ENCODE measurements around the gene LRRC27.

Gene LRRC27

DNA sequence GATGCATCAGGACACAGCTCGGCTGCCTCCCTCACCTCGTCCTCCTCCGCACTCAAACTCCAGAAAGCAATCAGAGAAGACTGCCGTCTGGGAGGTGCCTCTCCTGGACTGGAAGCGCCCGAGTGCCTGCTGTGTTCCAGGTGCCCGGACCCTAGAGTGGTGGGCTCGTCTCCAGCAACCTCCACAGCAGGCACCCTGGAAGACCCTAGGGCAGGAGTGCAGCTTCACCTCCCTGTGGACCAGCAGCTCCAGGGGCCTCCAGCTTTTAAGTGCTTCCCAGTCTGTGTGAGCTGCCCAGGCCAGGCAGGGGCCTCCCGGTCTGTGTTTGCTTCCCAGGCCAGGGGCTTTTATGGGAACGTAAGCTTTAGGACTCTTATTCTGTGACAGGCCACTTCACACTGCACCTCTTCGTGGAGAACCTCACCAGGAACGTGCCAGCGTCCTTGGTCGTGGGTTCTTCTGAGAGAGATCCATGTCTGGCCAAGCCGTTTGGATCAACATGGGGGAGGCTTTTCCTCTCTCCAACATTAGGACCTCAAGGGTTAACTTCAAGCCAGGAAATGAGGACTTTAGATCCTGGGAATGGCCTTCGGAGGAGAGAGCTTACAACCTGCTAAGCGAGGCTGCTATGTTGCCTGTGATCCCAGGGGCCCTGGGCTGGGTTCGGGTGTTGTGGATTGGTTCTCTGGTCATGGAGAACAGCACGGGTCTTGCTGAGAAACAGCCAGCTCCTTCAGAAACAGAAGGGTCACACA lies 59.1 kb downstream of the LRRC27 start:
- DNase-seq (ENCODE audit: low spot score): no peak

DNA sequence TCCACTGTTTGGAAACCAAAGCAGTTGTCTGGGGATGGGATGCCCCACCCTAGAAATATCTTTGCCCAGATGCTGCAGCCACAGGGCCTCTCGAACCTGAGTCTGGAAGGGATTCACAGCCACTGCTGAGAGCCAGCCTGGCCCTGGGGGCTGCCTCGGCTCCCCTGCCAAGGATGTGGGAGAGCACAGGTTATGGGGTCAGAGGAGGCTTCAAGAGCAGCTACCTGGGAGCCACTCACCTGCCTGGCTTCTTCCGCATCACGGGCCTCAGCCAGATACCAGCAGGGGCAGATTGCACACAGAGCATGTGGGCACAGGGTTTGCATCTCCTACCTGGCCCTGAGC lies 59.7 kb downstream of the LRRC27 start:
- DNase-seq (ENCODE audit: low spot score): no peak

- DNase-seq (ENCODE audit: low spot score): no peak
These were observed 60.3 kb downstream of the LRRC27 start for GRCh38 chr10:132392184-132392800.

GRCh38 chr10:132392811-132393694 lies 61.1 kb downstream of the LRRC27 start:
- no peak for DNase-seq (ENCODE audit: low spot score)

DNA sequence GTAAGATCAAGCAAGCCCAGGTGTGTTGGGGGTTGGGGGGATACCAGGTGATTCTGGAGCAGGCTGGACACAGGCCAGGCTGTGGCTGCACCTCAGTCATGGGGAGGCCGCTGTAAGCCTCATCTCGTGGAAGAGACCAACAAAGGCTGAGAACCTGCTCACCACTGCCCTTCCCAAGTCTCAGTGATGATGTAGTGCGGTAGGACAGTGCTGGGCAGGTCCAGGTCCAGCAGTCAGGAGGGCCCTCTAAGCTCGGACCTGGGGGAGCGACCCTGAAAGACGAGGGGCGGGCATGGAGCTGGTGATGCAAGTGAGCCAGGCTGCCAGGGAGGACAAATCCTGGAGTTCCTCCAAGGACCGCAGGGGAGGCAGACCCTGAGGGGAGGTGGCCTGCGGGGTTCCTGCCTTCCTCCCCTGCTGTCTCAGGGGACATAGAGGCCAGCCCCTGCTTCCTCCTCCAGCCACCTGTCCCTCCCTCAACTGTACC lies 61.7 kb downstream of the LRRC27 start:
- no peak for DNase-seq (ENCODE audit: low spot score)

DNA sequence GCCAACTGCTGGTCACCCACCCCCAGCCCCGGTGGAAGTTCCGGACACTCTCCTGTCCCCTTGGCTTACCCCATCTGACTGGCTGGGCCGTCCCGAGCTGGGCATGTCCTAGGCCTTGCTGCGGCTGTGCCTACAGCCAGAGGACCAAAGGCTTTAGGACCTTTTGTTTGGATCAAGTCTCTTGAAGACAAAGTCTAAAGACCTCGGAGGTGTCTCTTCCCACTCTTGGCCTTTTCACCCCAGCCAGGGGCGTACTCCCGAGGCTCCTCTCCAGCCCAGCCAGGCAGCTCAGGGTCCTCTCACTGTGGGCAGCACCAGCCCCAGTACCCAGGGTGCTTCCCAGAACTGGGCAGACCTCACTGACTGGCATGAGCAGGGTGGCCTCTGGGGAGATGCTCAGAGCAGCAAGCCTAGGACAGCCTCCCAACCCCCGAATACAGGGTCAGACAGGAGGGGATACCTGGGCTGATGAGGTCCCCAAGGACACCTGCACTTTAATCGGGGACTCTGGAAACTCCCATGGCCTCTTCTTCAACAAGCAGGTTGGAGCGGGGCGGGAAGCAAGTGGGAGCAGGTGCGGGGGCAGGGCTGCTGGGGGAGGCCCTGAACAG lies 62.3 kb downstream of the LRRC27 start:
- no peak for DNase-seq (ENCODE audit: low spot score)

GRCh38 chr10:132394936-132395703 lies 63.1 kb downstream of the LRRC27 start:
- DNase-seq (ENCODE audit: low spot score): no peak

GRCh38 chr10:132395704-132396493 lies 63.9 kb downstream of the LRRC27 start:
- peak; percentile 85 for DNase-seq (ENCODE audit: low spot score)

DNA sequence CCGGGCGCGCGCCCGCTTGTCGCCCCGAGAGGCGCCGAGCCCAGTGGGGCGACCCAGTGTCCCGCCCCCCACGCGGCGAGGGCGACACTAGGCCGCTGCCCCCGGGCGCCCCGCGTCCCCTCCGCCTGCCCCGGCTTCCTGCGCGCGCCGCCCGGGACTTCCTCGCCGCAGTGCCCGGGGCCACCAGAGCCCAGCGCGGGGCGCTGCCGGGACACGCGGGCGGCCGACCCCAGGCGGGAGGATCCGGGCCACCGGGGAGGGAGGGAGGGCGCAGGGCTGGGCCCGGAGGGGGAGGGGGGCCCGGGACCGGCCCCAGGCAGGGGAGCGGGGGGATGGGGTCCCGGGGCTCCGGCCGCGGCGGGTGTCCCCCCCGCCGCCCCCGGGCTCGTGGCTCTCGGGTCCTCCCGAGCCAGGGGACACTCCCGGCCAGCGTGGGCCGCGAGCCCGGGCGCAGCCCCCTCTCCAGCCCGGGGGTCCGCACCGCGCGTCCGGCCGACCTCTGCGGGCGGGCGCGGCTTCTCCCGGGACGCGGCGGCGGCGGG lies 64.6 kb downstream of the LRRC27 start:
- peak; percentile 90 for DNase-seq (ENCODE audit: low spot score)

- peak; percentile 70 for DNase-seq (ENCODE audit: low spot score)
These were observed 65.1 kb downstream of the LRRC27 start, which contains the start of gene PWWP2B for GRCh38 chr10:132397036-132397541. PWWP2B (plus strand) TSS chr10:132397200; CDS start chr10:132397227, 27 bp downstream.

DNA sequence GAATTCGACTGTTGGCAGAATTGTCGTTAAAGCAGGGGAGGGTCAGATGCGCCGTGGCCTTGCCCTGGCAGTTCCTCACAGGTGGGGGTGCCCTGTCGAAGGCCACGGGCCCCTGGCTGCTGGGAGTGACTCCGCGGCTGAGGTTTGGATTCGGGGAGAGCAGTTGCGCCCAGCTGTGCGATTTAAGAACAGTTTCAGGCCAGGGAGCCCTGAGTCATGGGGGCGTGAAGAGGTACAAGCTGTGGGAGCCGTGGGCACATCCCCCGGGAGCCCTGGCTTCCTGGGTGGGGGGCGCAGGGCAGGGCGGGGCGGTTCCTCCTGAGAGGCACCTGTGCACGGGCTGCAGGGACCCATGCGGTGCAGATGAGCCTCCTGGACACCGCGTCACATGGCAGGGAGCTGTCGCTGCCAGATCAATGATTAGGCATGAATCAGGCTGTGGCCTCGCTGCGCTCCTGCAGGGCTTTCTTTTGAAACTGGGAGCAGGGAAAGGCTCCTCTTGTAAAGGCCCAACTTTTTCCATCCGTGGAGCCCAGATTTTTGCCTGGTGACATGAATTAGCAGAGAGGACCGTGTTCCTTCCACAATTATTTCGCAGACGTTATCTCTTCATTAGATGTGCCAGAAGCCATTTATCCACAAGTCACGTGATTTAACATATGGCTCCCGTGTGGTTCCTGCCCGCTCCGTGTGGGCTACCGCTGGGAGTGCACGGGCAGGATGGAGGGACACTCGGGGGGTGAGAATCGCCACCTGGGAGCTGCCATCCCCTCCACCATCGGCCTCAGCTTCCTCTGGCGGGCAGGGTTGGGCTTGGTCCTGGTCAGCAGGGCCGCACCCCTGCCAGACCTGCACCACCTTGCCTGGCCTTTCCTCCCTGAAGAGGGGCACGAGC lies 65.9 kb downstream of the LRRC27 start:
- no peak for DNase-seq (ENCODE audit: low spot score)

DNA sequence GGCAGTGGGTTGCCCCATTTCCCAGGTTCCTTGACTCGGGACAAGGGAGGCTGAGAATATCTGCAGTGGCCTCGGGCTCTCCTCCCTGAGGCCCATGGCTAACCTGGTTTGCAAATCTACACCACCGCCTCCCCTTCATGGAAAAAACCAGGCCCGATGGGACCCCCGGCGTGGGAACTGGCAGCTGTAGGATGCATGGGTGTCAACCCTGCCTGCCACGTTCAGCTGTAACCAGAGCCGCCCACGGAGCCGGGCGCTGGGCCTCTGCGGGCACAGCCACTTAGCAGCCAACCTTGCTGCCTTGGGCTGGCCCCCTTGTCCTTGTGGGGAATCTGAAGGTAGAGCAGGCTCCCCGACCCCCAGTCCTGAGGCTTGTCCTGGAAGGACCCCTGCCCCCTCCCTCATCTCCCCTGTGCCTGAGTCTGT lies 66.6 kb downstream of the LRRC27 start:
- DNase-seq (ENCODE audit: low spot score): no peak

DNA sequence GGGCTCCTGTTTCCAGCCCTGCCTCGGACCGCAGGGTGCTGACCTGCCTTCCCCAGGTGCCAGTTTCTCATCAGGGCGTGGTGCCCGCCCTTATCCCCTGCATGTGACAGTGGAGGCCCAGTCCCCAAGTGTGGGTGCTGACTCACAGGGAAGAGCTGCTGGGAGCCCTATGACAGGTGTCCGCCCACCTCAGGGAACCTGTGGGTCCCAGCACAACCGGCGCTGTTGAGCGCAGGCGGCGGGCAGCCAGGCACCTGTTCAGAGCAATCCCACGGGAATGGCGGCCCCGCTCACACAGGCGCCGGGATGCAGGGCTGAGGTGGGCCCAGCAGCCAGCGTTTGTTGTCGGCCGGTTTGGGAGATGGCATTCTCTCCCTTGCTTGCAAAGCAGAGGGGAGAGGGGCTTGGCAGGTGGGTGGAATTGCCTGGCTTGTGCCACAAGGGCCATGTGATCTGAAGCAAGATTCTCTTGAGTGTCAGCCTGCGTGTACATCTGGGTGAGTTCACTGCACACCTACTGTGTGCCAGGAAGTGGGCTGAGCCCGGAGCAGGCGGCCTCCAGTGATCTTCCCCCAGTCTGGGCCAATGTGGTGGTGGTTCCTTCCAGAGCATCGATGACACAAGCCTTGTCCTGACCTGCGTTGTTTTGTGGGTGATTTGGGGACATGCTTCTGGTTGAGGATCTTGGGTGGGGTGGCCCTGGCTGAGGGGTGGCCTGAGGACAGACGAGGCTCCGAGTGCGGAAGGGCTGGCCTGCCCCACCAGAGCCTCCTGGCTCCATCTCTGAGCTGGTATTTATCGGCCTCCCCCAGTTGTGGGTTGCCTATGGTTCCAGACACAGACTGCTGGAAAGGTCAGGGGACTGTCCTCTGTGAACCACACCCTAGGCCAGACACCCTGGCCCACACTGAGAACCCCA lies 67.4 kb downstream of the LRRC27 start:
- DNase-seq (ENCODE audit: low spot score): no peak

- DNase-seq (ENCODE audit: low spot score): no peak
These were observed 68.1 kb downstream of the LRRC27 start for GRCh38 chr10:132400041-132400546.

DNA sequence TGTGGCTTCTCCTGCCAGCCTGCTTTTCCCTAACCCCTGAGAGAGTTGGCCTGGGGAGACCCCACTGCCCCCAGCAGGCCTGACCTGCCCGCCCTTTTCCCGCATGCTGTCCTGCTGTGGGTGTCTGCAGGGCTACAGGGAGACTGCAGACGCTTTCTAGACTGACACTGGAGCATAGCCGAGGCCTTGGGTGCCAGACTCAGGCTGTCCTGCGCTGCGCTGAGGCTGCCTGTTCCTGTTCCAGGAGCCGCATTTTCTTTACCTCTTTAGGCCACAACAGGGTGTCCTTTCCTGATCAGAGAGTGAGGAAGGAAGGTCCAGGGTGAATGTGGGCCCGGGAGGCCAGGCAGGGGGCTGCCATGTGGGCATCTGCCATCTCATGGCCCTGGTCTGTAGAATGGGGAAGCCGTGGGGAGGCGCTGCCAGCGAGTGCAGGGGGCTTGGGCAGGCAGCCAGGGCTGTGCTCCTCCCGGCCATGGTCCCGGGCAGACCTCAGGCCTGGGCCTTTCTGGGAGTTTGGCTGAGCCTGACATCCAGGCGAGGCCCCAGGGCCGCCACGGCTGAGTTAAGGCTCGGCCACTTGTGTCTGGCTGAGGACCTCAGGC lies 68.7 kb downstream of the LRRC27 start:
- no peak for DNase-seq (ENCODE audit: low spot score)

DNA sequence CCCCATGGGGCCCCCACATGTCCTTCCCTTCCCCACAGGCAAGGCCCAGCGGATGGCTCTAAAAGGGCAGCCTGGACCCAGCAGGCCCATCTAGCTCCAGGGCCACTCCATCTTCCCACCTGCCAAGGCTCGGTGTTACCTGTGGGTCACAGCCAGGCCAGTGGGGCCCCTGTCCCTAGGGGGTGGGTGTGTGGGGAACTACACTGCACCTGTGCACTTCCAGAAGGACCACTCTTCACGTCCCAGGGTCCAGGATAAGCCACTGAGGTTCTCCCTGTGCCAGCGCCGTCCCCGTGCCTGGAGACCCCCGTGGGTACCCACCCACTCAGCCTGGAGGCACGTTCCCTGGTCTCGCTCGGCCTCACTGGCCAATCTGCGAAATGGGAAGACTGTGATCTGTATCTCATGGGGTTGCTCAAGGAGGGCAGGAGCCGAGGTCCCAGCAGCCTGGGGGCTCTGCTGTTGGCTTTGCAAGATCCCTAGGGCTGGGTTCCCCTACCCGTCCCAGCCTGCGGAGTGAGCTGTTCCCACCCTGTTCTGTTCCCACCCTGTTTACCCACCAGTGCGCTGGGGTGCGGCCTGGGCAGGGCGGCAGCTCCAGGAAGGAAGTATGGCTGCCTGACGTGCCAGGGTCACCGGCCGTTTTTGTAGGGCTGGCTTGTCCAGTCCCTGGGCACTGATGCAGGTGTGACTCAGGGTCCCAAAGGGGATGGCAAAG lies 69.6 kb downstream of the LRRC27 start:
- DNase-seq (ENCODE audit: low spot score): no peak

Data from iPS-NIHi11 (cell line).